ENCODE results near the gene MRPL30. TPM values are rescaled to one million over a fixed set of nuclear protein-coding genes. Genes with fewer than 3 reads are reported as not detected.
A peak's percentile ranks its signal among the peaks of the same experiment; 100 is the strongest.

The MRPL30 gene
- total and polyA plus RNA-seq, 2 experiments from 2014 or later: 22.6 to 30.9 TPM

- no peaks in the 10 kb centered on the region for H3K9me2 ChIP-seq (ENCODE audit: insufficient read depth)
- no peaks in the 10 kb centered on the region for H3K36me3 ChIP-seq (ENCODE audit: low read depth)
- H3K79me2 ChIP-seq (ENCODE audit: insufficient read depth): 0 out of 2 replicates have a peak, but pooled peaks cover 8% of the 10 kb centered on the region
- in situ Hi-C loops (cut with MboI): no loop called here
- peaks cover 4% of the 10 kb centered on the region; the same call in 1 of the 2 replicates for H3K4me1 ChIP-seq (ENCODE audit: insufficient read depth)
- H2AFZ ChIP-seq: peak overlapping the region; percentile 98
- WGBS, 2 experiments (ENCODE audit: low coverage in 1 of 2, low lambda C conversion rate in 2 of 2, missing lambda C conversion rate in 2 of 2): 50 to 54% methylated on average over 12 of the region's 12 CpGs
- H3K27ac ChIP-seq: no peak overlapping the region
- H3K9me3 ChIP-seq (ENCODE audit: low read depth): no peaks in the 10 kb centered on the region
- H4K20me1 ChIP-seq (ENCODE audit: insufficient read depth): no peaks in the 10 kb centered on the region
- H3K9ac ChIP-seq: peak overlapping the region; percentile 84
- no peaks in the 10 kb centered on the region for H3K27me3 ChIP-seq (replicated peaks; ENCODE audit: insufficient read depth)
- H3F3A ChIP-seq (ENCODE audit: insufficient read depth): no peaks in the 10 kb centered on the region; the same call in 1 of the 2 replicates
- no peak for TF ChIP-seq EZH2phosphoT487 (IDR thresholded peaks at IDR 0.05; ENCODE audit: insufficient read depth, low read depth)
- TF ChIP-seq EZH2 (IDR thresholded peaks at IDR 0.05; ENCODE audit: insufficient read depth, poor library complexity, severe bottlenecking): no peak
- peak overlapping the region; percentile 93 for H3K4me2 ChIP-seq (ENCODE audit: unreplicated experiment)
- DNase-seq: peak; percentile 33
- H3K4me3 ChIP-seq: peak overlapping the region; percentile 98
These were observed 26.9 kb upstream of the MRPL30 start for GRCh38 chr2:99153921-99154604.

GRCh38 chr2:99154643-99155536 lies 26.1 kb upstream of the MRPL30 start, which contains the start of the genes LIPT1 and TSGA10:
LIPT1 (plus strand) TSS chr2:99154967; CDS start chr2:99161958, 6,991 bp downstream.
TSGA10 (minus strand) TSS chr2:99154942; CDS start chr2:99109439, 45,503 bp downstream.
- peak; percentile 96 for DNase-seq
- no peaks in the 10 kb centered on the region for H3K27me3 ChIP-seq (replicated peaks; ENCODE audit: insufficient read depth)
- H3K27ac ChIP-seq: peak within 1 kb of the TSS; percentile 50
- H3K79me2 ChIP-seq (ENCODE audit: insufficient read depth): 0 out of 2 replicates have a peak, but pooled peaks cover 8% of the 10 kb centered on the region
- H2AFZ ChIP-seq: peak within 1 kb of the TSS; percentile 98
- no peaks in the 10 kb centered on the region for H3K9me3 ChIP-seq (ENCODE audit: low read depth)
- in situ Hi-C loops (cut with MboI): no loop called here
- H3K36me3 ChIP-seq (ENCODE audit: low read depth): no peaks in the 10 kb centered on the region
- H3K9me2 ChIP-seq (ENCODE audit: insufficient read depth): no peaks in the 10 kb centered on the region
- WGBS, 2 experiments (ENCODE audit: low coverage in 1 of 2, low lambda C conversion rate in 2 of 2, missing lambda C conversion rate in 2 of 2): 1 to 2% methylated on average over 63 to 69 of the region's 70 CpGs
- H4K20me1 ChIP-seq (ENCODE audit: insufficient read depth): no peaks in the 10 kb centered on the region
- peak within 1 kb of the TSS; percentile 93 for H3K4me2 ChIP-seq (ENCODE audit: unreplicated experiment)
- peak within 1 kb of the TSS; percentile 98 for H3K4me3 ChIP-seq
- TF ChIP-seq EZH2 (IDR thresholded peaks at IDR 0.05; ENCODE audit: insufficient read depth, poor library complexity, severe bottlenecking) (no peak), EZH2phosphoT487 (IDR thresholded peaks at IDR 0.05; ENCODE audit: insufficient read depth, low read depth) (no peak)
- peaks cover 4% of the 10 kb centered on the region; the same call in 1 of the 2 replicates for H3K4me1 ChIP-seq (ENCODE audit: insufficient read depth)
- no peaks in the 10 kb centered on the region; the same call in 1 of the 2 replicates for H3F3A ChIP-seq (ENCODE audit: insufficient read depth)
- H3K9ac ChIP-seq: peak within 1 kb of the TSS; percentile 84

GRCh38 chr2:99156891-99157290 lies 24.1 kb upstream of the MRPL30 start:
- no peak overlapping the region for H2AFZ ChIP-seq
- no peaks in the 10 kb centered on the region for H4K20me1 ChIP-seq (ENCODE audit: insufficient read depth)
- in situ Hi-C loops (cut with MboI): no loop called here
- TF ChIP-seq EZH2phosphoT487 (IDR thresholded peaks at IDR 0.05; ENCODE audit: insufficient read depth, low read depth) (no peak), EZH2 (IDR thresholded peaks at IDR 0.05; ENCODE audit: insufficient read depth, poor library complexity, severe bottlenecking) (no peak)
- H3K4me1 ChIP-seq (ENCODE audit: insufficient read depth): peaks cover 4% of the 10 kb centered on the region; the same call in 1 of the 2 replicates
- H3K27ac ChIP-seq: no peak overlapping the region
- no peaks in the 10 kb centered on the region for H3K9me3 ChIP-seq (ENCODE audit: low read depth)
- H3F3A ChIP-seq (ENCODE audit: insufficient read depth): no peaks in the 10 kb centered on the region; the same call in 1 of the 2 replicates
- 0 out of 2 replicates have a peak, but pooled peaks cover 8% of the 10 kb centered on the region for H3K79me2 ChIP-seq (ENCODE audit: insufficient read depth)
- no peak overlapping the region for H3K4me2 ChIP-seq (ENCODE audit: unreplicated experiment)
- H3K4me3 ChIP-seq: no peak overlapping the region
- H3K9ac ChIP-seq: no peak overlapping the region
- no peaks in the 10 kb centered on the region for H3K36me3 ChIP-seq (ENCODE audit: low read depth)
- 52 to 82% methylated on average over 1 of the region's 1 CpG for WGBS, 2 experiments (ENCODE audit: low coverage in 1 of 2, low lambda C conversion rate in 2 of 2, missing lambda C conversion rate in 2 of 2)
- H3K27me3 ChIP-seq (replicated peaks; ENCODE audit: insufficient read depth): no peaks in the 10 kb centered on the region
- H3K9me2 ChIP-seq (ENCODE audit: insufficient read depth): no peaks in the 10 kb centered on the region
- no peak for DNase-seq

- no peaks in the 10 kb centered on the region for H3K36me3 ChIP-seq (ENCODE audit: low read depth)
- no peaks in the 10 kb centered on the region for H4K20me1 ChIP-seq (ENCODE audit: insufficient read depth)
- H3K4me2 ChIP-seq (ENCODE audit: unreplicated experiment): no peak overlapping the region
- no peaks in the 10 kb centered on the region for H3K9me3 ChIP-seq (ENCODE audit: low read depth)
- H3K79me2 ChIP-seq (ENCODE audit: insufficient read depth): 0 out of 2 replicates have a peak, but pooled peaks cover 8% of the 10 kb centered on the region
- H2AFZ ChIP-seq: no peak overlapping the region
- no peak overlapping the region for H3K27ac ChIP-seq
- peaks cover 4% of the 10 kb centered on the region; the same call in 1 of the 2 replicates for H3K4me1 ChIP-seq (ENCODE audit: insufficient read depth)
- H3K9ac ChIP-seq: no peak overlapping the region
- in situ Hi-C loops (cut with MboI): no loop called here
- WGBS, 2 experiments (ENCODE audit: low coverage in 1 of 2, low lambda C conversion rate in 2 of 2, missing lambda C conversion rate in 2 of 2): 94 to 98% methylated on average over 5 of the region's 5 CpGs
- no peaks in the 10 kb centered on the region for H3K9me2 ChIP-seq (ENCODE audit: insufficient read depth)
- H3K4me3 ChIP-seq: no peak overlapping the region
- DNase-seq: no peak
- no peaks in the 10 kb centered on the region; the same call in 1 of the 2 replicates for H3F3A ChIP-seq (ENCODE audit: insufficient read depth)
- H3K27me3 ChIP-seq (replicated peaks; ENCODE audit: insufficient read depth): no peaks in the 10 kb centered on the region
- TF ChIP-seq EZH2 (IDR thresholded peaks at IDR 0.05; ENCODE audit: insufficient read depth, poor library complexity, severe bottlenecking) (no peak), EZH2phosphoT487 (IDR thresholded peaks at IDR 0.05; ENCODE audit: insufficient read depth, low read depth) (no peak)
These were observed 22.4 kb upstream of the MRPL30 start for GRCh38 chr2:99158599-99158998.

All from GM23248 (cell line).